WTC11 (cell line): ENCODE data around the gene ZNHIT1. TPM values are rescaled to one million over a fixed set of nuclear protein-coding genes. Genes with fewer than 3 reads are reported as not detected.
A peak's percentile ranks its signal among the peaks of the same experiment; 100 is the strongest.
"Not testable (repeated sequence)": the region's sequence is repeated elsewhere in the genome, so short reads cannot be mapped to it uniquely, and the experiment has no call there.

Experiments used
- ATAC-seq: fragments of 200-7000 bp; cut with Tn5 transposase; 2 replicates; pipeline ENCODE4 v1.10.0; 2021; ENCODE audit warnings: mild to moderate bottlenecking, moderate library complexity
- CTCF ChIA-PET: fragments of 300-600 bp; sonication (Branson Sonifier 250); formaldehyde crosslinking; loops from one replicate; lab custom pipeline; 2021; ENCODE audit warnings: antibody characterized with exemption; lab: Charles Lee
- POLR2A ChIA-PET: fragments of 350-600 bp; sonication (Branson Sonifier 250); formaldehyde crosslinking; loops from one replicate; lab custom pipeline; 2021; ENCODE audit warnings: antibody characterized with exemption; lab: Charles Lee
- DNase-seq: peaks from one replicate; pipeline ENCODE4 v3.0.0; 2021; ENCODE audit warnings: low spot score
- H3K27ac Mint-ChIP-seq: 2 replicates; pipeline ENCODE4 v1.8.0; 2021; ENCODE audit warnings: mixed read lengths
- H3K27me3 Mint-ChIP-seq: 2 replicates; pipeline ENCODE4 v1.8.0; 2021; ENCODE audit warnings: low read depth, mild to moderate bottlenecking, moderate library complexity, mixed read lengths
- H3K36me3 Mint-ChIP-seq: 2 replicates; pipeline ENCODE4 v1.8.0; 2021; ENCODE audit warnings: mixed read lengths
- H3K4me1 Mint-ChIP-seq: 2 replicates; pipeline ENCODE4 v1.8.0; 2022; ENCODE audit warnings: mixed read lengths
- H3K4me3 Mint-ChIP-seq: 2 replicates; pipeline ENCODE4 v1.8.0; 2021; ENCODE audit warnings: mild to moderate bottlenecking, moderate library complexity, mixed read lengths
- H3K9me3 Mint-ChIP-seq: 2 replicates; pipeline ENCODE4 v1.8.0; 2021; ENCODE audit warnings: mixed read lengths
- CREM ChIP-seq: sonication (generic); formaldehyde crosslinking; IDR thresholded peaks from 2 replicates; pipeline ENCODE4 v1.8.1; 2022; ENCODE audit warnings: mild to moderate bottlenecking, missing genetic modification reagents, moderate library complexity
- ETV6 ChIP-seq: sonication (generic); formaldehyde crosslinking; IDR thresholded peaks from 2 replicates; pipeline ENCODE4 v1.8.1; 2022; ENCODE audit warnings: mild to moderate bottlenecking, missing genetic modification reagents
- FOXJ3 ChIP-seq: sonication (generic); formaldehyde crosslinking; IDR thresholded peaks from 2 replicates; pipeline ENCODE4 v1.9.0; 2021; ENCODE audit warnings: missing genetic modification reagents, mild to moderate bottlenecking, borderline replicate concordance
- FOXP1 ChIP-seq: sonication (generic); formaldehyde crosslinking; IDR thresholded peaks from 2 replicates; pipeline ENCODE4 v1.8.0; 2022; ENCODE audit warnings: missing genetic modification reagents, mild to moderate bottlenecking, moderate library complexity, borderline replicate concordance
- GABPB1 ChIP-seq: sonication (generic); formaldehyde crosslinking; IDR thresholded peaks from 2 replicates; pipeline ENCODE4 v1.8.1; 2023; ENCODE audit warnings: mild to moderate bottlenecking, missing genetic modification reagents
- HMGA2 ChIP-seq: fragments of 250-450 bp; sonication (Bioruptor Pico); IDR thresholded peaks from 2 replicates; pipeline ENCODE4 v1.4.0; 2021; ENCODE audit warnings: mild to moderate bottlenecking, moderate library complexity
- MYBL2 ChIP-seq: sonication (generic); formaldehyde crosslinking; IDR thresholded peaks from 2 replicates; pipeline ENCODE4 v1.8.1; 2023; ENCODE audit warnings: mild to moderate bottlenecking, moderate library complexity, missing genetic modification reagents
- NFYB ChIP-seq: sonication (generic); formaldehyde crosslinking; conservative IDR thresholded peaks from 2 replicates; pipeline ENCODE4 v1.8.0; 2022; ENCODE audit warnings: low read depth, missing genetic modification reagents
- RORB ChIP-seq: fragments of 250-450 bp; sonication (Bioruptor Pico); IDR thresholded peaks from 2 replicates; pipeline ENCODE4 v1.9.0; 2021; ENCODE audit warnings: mild to moderate bottlenecking
- SMAD3 ChIP-seq: sonication (generic); formaldehyde crosslinking; IDR thresholded peaks from 2 replicates; pipeline ENCODE4 v1.8.0; 2022; ENCODE audit warnings: missing genetic modification reagents, mild to moderate bottlenecking, borderline replicate concordance
- SP1 ChIP-seq: sonication (generic); formaldehyde crosslinking; conservative IDR thresholded peaks from 2 replicates; pipeline ENCODE4 v1.8.1; 2022; ENCODE audit warnings: missing genetic modification reagents
- TEAD4 ChIP-seq: sonication (generic); formaldehyde crosslinking; IDR thresholded peaks from 2 replicates; pipeline ENCODE4 v1.8.0; 2022; ENCODE audit warnings: mild to moderate bottlenecking, missing genetic modification reagents
- TP53 ChIP-seq: sonication (generic); formaldehyde crosslinking; IDR thresholded peaks from 2 replicates; pipeline ENCODE4 v1.8.1; 2023; ENCODE audit warnings: mild to moderate bottlenecking, missing genetic modification reagents
- USF1 ChIP-seq: sonication (generic); formaldehyde crosslinking; IDR thresholded peaks from 2 replicates; pipeline ENCODE4 v1.8.0; 2022; ENCODE audit warnings: mild to moderate bottlenecking, missing genetic modification reagents
- USF2 ChIP-seq: sonication (generic); formaldehyde crosslinking; IDR thresholded peaks from 2 replicates; pipeline ENCODE4 v1.8.1; 2023; ENCODE audit warnings: mild to moderate bottlenecking, missing genetic modification reagents, moderate library complexity
- ZNF138 ChIP-seq: sonication (generic); formaldehyde crosslinking; conservative IDR thresholded peaks from 2 replicates; pipeline ENCODE4 v1.8.1; 2022; ENCODE audit warnings: mild to moderate bottlenecking, moderate library complexity, missing genetic modification reagents
- ZNF232 ChIP-seq: sonication (generic); formaldehyde crosslinking; IDR thresholded peaks from 2 replicates; pipeline ENCODE4 v1.8.0; 2022; ENCODE audit warnings: mild to moderate bottlenecking, missing genetic modification reagents
- ZNF317 ChIP-seq: sonication (generic); formaldehyde crosslinking; IDR thresholded peaks from 2 replicates; pipeline ENCODE4 v1.8.1; 2023; ENCODE audit warnings: low read depth, mild to moderate bottlenecking, moderate library complexity, missing genetic modification reagents, borderline replicate concordance
- ZNF396 ChIP-seq: fragments of 250-450 bp; sonication (Bioruptor Pico); IDR thresholded peaks from 2 replicates; pipeline ENCODE4 v1.8.0; 2021; ENCODE audit warnings: mild to moderate bottlenecking, moderate library complexity, borderline replicate concordance
- total RNA-seq: library from RNA; stranded (reverse); gene quantifications from 3 replicates; pipeline ENCODE4 v1.2.3, GENCODE V29; 2021
- TF ChIP-seq, protein P1 (sequence below): sonication (generic); formaldehyde crosslinking; IDR thresholded peaks from 2 replicates; pipeline ENCODE4 v1.8.0; 2023; ENCODE audit warnings: missing genetic modification reagents, mild to moderate bottlenecking, borderline replicate concordance
- TF ChIP-seq, protein P2 (sequence below): sonication (generic); formaldehyde crosslinking; IDR thresholded peaks from 2 replicates; pipeline ENCODE4 v1.8.0; 2022; ENCODE audit warnings: mild to moderate bottlenecking, missing genetic modification reagents
- TF ChIP-seq, protein P3 (sequence below): fragments of 250-450 bp; sonication (Bioruptor Pico); IDR thresholded peaks from 2 replicates; pipeline ENCODE4 v1.9.0; 2021; ENCODE audit warnings: mild to moderate bottlenecking
- TF ChIP-seq, protein P4 (sequence below): fragments of 250-450 bp; sonication (Bioruptor Pico); conservative IDR thresholded peaks from 2 replicates; pipeline ENCODE4 v1.9.0; 2021; ENCODE audit warnings: mild to moderate bottlenecking

Gene ZNHIT1
- total RNA-seq, 1 experiment from 2014 or later, result 63.9 TPM

GRCh38 chr7:101251871-101252659 lies 34.1 kb downstream of the ZNHIT1 start (continued):
- TF ChIP-seq USF1, result peak; percentile 92
- 0 out of 2 replicates have a peak, but pooled peaks have one; percentile 22 for TF ChIP-seq SP1
- no peak for TF ChIP-seq ZNF138 (CRISPR knock-in tag)
- TF ChIP-seq HMGA2, result no peak
- no peak for TF ChIP-seq TP53 (CRISPR knock-in tag)
- TF ChIP-seq SMAD3 (CRISPR knock-in tag), result no peak
- TF ChIP-seq MYBL2, result no peak; the same call in 1 of the 2 replicates
- no peak; the same call in 1 of the 2 replicates for TF ChIP-seq NFYB
- peak; percentile 63 for TF ChIP-seq ETV6 (CRISPR knock-in tag)
- TF ChIP-seq RORB (CRISPR knock-in tag), result no peak
- TF ChIP-seq FOXP1 (CRISPR knock-in tag), result peak; percentile 48; the same call in 1 of the 2 replicates
- 0 out of 2 replicates have a peak, but pooled peaks have one; percentile 37 for TF ChIP-seq GABPB1 (CRISPR knock-in tag)
- 0 out of 2 replicates have a peak, but pooled peaks have one; percentile 42 for TF ChIP-seq CREM (CRISPR knock-in tag)
- TF ChIP-seq, protein P1, sequence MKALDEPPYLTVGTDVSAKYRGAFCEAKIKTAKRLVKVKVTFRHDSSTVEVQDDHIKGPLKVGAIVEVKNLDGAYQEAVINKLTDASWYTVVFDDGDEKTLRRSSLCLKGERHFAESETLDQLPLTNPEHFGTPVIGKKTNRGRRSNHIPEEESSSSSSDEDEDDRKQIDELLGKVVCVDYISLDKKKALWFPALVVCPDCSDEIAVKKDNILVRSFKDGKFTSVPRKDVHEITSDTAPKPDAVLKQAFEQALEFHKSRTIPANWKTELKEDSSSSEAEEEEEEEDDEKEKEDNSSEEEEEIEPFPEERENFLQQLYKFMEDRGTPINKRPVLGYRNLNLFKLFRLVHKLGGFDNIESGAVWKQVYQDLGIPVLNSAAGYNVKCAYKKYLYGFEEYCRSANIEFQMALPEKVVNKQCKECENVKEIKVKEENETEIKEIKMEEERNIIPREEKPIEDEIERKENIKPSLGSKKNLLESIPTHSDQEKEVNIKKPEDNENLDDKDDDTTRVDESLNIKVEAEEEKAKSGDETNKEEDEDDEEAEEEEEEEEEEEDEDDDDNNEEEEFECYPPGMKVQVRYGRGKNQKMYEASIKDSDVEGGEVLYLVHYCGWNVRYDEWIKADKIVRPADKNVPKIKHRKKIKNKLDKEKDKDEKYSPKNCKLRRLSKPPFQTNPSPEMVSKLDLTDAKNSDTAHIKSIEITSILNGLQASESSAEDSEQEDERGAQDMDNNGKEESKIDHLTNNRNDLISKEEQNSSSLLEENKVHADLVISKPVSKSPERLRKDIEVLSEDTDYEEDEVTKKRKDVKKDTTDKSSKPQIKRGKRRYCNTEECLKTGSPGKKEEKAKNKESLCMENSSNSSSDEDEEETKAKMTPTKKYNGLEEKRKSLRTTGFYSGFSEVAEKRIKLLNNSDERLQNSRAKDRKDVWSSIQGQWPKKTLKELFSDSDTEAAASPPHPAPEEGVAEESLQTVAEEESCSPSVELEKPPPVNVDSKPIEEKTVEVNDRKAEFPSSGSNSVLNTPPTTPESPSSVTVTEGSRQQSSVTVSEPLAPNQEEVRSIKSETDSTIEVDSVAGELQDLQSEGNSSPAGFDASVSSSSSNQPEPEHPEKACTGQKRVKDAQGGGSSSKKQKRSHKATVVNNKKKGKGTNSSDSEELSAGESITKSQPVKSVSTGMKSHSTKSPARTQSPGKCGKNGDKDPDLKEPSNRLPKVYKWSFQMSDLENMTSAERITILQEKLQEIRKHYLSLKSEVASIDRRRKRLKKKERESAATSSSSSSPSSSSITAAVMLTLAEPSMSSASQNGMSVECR (CRISPR knock-in tag), result peak; percentile 64; the same call in 1 of the 2 replicates
- TF ChIP-seq, protein P2, sequence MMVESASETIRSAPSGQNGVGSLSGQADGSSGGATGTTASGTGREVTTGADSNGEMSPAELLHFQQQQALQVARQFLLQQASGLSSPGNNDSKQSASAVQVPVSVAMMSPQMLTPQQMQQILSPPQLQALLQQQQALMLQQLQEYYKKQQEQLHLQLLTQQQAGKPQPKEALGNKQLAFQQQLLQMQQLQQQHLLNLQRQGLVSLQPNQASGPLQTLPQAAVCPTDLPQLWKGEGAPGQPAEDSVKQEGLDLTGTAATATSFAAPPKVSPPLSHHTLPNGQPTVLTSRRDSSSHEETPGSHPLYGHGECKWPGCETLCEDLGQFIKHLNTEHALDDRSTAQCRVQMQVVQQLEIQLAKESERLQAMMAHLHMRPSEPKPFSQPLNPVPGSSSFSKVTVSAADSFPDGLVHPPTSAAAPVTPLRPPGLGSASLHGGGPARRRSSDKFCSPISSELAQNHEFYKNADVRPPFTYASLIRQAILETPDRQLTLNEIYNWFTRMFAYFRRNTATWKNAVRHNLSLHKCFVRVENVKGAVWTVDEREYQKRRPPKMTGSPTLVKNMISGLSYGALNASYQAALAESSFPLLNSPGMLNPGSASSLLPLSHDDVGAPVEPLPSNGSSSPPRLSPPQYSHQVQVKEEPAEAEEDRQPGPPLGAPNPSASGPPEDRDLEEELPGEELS (CRISPR knock-in tag), result peak; percentile 41; the same call in 1 of the 2 replicates
- no peak for TF ChIP-seq ZNF232 (CRISPR knock-in tag)
- no peak for TF ChIP-seq ZNF396 (CRISPR knock-in tag)
- TF ChIP-seq, protein P3, sequence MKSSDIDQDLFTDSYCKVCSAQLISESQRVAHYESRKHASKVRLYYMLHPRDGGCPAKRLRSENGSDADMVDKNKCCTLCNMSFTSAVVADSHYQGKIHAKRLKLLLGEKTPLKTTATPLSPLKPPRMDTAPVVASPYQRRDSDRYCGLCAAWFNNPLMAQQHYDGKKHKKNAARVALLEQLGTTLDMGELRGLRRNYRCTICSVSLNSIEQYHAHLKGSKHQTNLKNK (CRISPR knock-in tag), result no peak
- TF ChIP-seq FOXJ3 (CRISPR knock-in tag), result no peak
- TF ChIP-seq TEAD4 (CRISPR knock-in tag), result no peak
- TF ChIP-seq ZNF317 (CRISPR knock-in tag), result no peak
- TF ChIP-seq, protein P4, sequence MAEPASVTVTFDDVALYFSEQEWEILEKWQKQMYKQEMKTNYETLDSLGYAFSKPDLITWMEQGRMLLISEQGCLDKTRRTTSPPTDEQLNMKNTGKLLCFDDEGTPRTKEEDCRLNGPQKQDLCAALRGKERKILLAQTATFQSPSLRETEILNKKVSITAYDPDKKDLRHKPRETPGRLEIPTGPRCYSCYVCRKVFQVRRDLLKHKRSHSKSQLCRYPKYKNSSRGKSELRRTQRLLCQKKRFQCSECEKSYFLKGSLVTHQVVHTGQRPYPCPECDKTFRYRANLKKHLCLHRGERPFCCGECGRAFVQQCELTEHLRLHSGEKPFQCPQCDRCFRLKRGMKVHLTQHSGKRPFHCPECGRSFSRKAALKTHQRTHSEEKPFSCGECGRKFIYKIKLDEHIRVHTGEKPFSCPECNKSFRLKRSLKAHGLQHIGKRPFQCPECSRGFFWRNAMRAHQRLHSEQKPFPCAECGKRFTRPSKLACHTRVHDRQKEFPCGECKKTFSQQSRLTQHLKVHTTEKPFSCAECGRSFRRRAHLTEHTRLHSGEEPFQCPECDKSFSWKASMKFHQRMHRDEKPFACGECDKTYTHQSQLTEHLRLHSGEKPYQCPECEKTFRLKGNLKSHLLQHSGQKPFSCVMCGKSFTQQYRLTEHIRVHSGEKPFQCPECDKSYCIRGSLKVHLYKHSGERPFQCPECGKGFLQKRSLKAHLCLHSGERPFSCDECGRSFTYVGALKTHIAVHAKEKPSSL (CRISPR knock-in tag), result no peak
- peak; percentile 90 for TF ChIP-seq USF2 (CRISPR knock-in tag)

DNA sequence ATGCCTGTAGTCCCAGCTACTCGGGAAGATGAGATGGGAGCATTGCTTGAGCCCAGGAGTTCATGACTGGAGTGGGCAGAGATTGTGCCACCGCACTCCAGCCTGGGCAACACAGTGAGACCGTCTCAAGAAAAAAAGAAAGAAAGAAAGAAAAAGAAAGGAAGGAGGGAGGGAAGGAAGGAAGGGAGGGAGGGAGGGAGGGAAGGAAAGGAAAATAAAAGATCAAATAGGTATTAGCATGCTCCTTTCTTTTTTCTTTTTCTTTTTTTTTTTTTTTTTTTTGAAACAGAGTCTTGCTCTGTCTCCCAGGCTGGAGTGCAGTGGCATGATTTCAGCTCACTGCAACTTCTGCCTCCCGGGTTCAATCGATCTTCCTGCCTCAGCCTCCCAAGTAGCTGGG lies 35.2 kb downstream of the ZNHIT1 start:
- H3K4me3 Mint-ChIP-seq, result peak overlapping the region; percentile 100; the same call in 1 of the 2 replicates
- H3K27ac Mint-ChIP-seq, POLR2A ChIA-PET, H3K9me3 Mint-ChIP-seq, H3K36me3 Mint-ChIP-seq, DNase-seq, H3K27me3 Mint-ChIP-seq, ATAC-seq: not testable (repeated sequence)
- peaks cover 14% of the 10 kb centered on the region for H3K4me1 Mint-ChIP-seq
- CTCF ChIA-PET, result interaction anchor here (0.7 to 1.9 kb wide), 2 partner anchors 61 to 79 kb away, joined by 6 to 10 read pairs; no protein-coding TSS in a partner anchor
